NCI-H2196 treated with DMSO at 0.1 percent for 48 hours (cell line): ENCODE results near the gene PTP4A2.

Experiments used
- DNase-seq: peaks from one replicate; lab custom pipeline; 2025; ENCODE audit not compliant: unreplicated experiment; lab: John Stamatoyannopoulos, UW

The PTP4A2 gene

GRCh38 chr1:31938184-31938975 lies at the start of gene PTP4A2:
Gene PTP4A2, minus strand, starts transcription at chr1:31938368. Its CDS starts 19,303 bp downstream, at chr1:31919065.
- peak; percentile 94 for DNase-seq

- DNase-seq, result no peak
Measured at GRCh38 chr1:31987135-31987619, 49.0 kb upstream of the PTP4A2 start.

GRCh38 chr1:31985430-31985829 lies 47.3 kb upstream of the PTP4A2 start:
- DNase-seq, result peak; percentile 25

- no peak for DNase-seq
Measured at GRCh38 chr1:31984419-31985347, 46.5 kb upstream of the PTP4A2 start.

- no peak for DNase-seq
Measured at GRCh38 chr1:31981972-31982371, 43.8 kb upstream of the PTP4A2 start.

GRCh38 chr1:31981456-31981839 lies 43.3 kb upstream of the PTP4A2 start:
- DNase-seq, result no peak

- DNase-seq, result no peak
Measured at GRCh38 chr1:31980835-31981455, 42.8 kb upstream of the PTP4A2 start.

GRCh38 chr1:31978843-31979400 lies 40.8 kb upstream of the PTP4A2 start:
- DNase-seq, result no peak

- DNase-seq, result no peak
Measured at GRCh38 chr1:31977385-31978131, 39.4 kb upstream of the PTP4A2 start.

GRCh38 chr1:31976401-31976800 lies 38.2 kb upstream of the PTP4A2 start:
- no peak for DNase-seq

GRCh38 chr1:31970873-31971272 lies 32.7 kb upstream of the PTP4A2 start:
- no peak for DNase-seq

GRCh38 chr1:31961536-31961935 lies 23.4 kb upstream of the PTP4A2 start:
- DNase-seq, result no peak

GRCh38 chr1:31959521-31960340 lies 21.6 kb upstream of the PTP4A2 start:
- no peak for DNase-seq

GRCh38 chr1:31957701-31958674 lies 19.8 kb upstream of the PTP4A2 start:
- no peak for DNase-seq

- no peak for DNase-seq
Measured at GRCh38 chr1:31955917-31956736, 18.0 kb upstream of the PTP4A2 start.

- no peak for DNase-seq
Measured at GRCh38 chr1:31954607-31955283, 16.6 kb upstream of the PTP4A2 start.

- DNase-seq, result no peak
Measured at GRCh38 chr1:31952825-31953220, 14.7 kb upstream of the PTP4A2 start.
